Coronary artery (tissue), 2 donors: ENCODE data around the gene MAPK14.

Source experiments
- DNase-seq: peaks from one replicate; pipeline ENCODE4 v3.0.0-alpha.2; 2017; ENCODE audit warnings: low spot score
- H3K27ac ChIP-seq, 2 donors: fragments of 200-600 bp; sonication (generic); one replicate each; pipeline ENCODE4 v1.5.1; 2016 to 2019
- H3K4me3 ChIP-seq: fragments of 200-600 bp; sonication (generic); 2 replicates; pipeline ENCODE4 v1.5.1; 2016; ENCODE audit warnings: mild to moderate bottlenecking, moderate library complexity
- CTCF ChIP-seq: fragments of 200-600 bp; sonication (generic); IDR thresholded peaks from one replicate; pipeline ENCODE4 v1.5.1; 2019; ENCODE audit warnings: antibody characterized with exemption

The MAPK14 gene

GRCh38 chr6:36089048-36089447 is 61.4 kb downstream of the MAPK14 start:
- Histone ChIP-seq H3K4me3 (no peak overlapping the region), H3K27ac (no peak overlapping the region)
- TF ChIP-seq CTCF = no peak
- DNase-seq = no peak

- no peak for TF ChIP-seq CTCF
- H3K27ac ChIP-seq = no peak overlapping the region
- no peak for DNase-seq
- H3K4me3 ChIP-seq = no peak overlapping the region
Measured at GRCh38 chr6:36094238-36094637, 66.6 kb downstream of the MAPK14 start.

GRCh38 chr6:36094753-36095496 is 67.3 kb downstream of the MAPK14 start:
- Histone ChIP-seq H3K4me3 (no peak overlapping the region), H3K27ac (peak overlapping the region in 1 of 2 donors; percentile 21)
- TF ChIP-seq CTCF = peak; percentile 75
- DNase-seq = peak; percentile 79

- no peak for TF ChIP-seq CTCF
- DNase-seq = no peak
- Histone ChIP-seq H3K4me3 (no peak overlapping the region), H3K27ac (no peak overlapping the region)
Measured at GRCh38 chr6:36095497-36096391, 68.1 kb downstream of the MAPK14 start.

GRCh38 chr6:36098253-36098919 is 70.8 kb downstream of the MAPK14 start:
- no peak for DNase-seq
- no peak overlapping the region for H3K4me3 ChIP-seq
- no peak overlapping the region for H3K27ac ChIP-seq
- no peak for TF ChIP-seq CTCF

GRCh38 chr6:36098920-36099647 is 71.5 kb downstream of the MAPK14 start:
- H3K27ac ChIP-seq = no peak overlapping the region
- DNase-seq = no peak
- H3K4me3 ChIP-seq = no peak overlapping the region
- no peak for TF ChIP-seq CTCF
